ENCODE data around the gene MED27. TPM values are rescaled to one million over a fixed set of nuclear protein-coding genes. Genes with fewer than 3 reads are reported as not detected.

Gene MED27
- total RNA-seq, 2 donors from 2014 or later: 19.2 to 34.6 TPM

DNA sequence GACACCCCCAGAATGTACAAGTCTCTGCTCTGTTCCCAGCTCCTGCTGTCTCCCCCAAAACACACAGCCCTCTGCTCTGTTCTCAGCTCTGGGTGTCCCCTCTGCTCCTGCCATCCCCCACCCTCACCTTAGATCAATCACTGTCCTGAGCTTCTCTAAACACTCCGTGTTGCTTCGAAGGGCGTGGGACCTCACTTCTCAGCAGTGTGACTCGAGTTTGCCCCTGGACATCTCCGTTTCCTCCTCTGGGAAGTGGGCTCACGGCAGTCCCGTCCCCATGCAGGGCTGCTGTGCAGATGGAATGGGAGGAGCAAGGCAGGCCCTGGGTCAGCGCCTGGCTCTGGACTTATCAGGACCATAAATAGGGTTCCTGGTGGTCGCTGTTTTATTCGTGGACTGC is 241.8 kb downstream of the MED27 start:
- Mint-ChIP-seq H3K27ac (no peak overlapping the region), H3K9me3 (no peaks in the 10 kb centered on the region), H3K4me1 (peaks cover 10% of the 10 kb centered on the region), H3K36me3 (ENCODE audit: low read depth) (no peaks in the 10 kb centered on the region), H3K4me3 (peak overlapping the region; percentile 10), H3K27me3 (peaks cover 4% of the 10 kb centered on the region)
- no peak for ATAC-seq (replicated peaks)

DNA sequence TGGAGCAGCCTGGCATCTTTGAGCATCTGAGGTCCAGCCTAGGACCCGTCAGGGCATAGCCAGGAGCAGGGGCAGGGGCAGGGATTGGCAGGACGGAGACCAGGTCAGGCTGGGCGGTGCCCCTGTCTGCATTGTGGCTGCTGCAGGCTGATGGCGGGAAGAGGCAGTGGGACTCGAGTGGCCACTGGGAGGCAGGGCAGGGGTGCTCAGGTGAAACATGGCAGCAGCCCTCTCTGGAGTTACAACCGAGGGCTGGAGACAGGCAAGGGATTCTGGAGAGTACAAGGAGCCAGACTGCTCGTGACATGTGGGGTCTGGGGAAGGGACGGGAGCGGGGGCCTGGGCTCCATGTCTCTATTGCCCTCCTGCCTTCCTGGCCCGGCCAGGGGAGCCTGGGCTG is 242.4 kb downstream of the MED27 start:
- Mint-ChIP-seq H3K9me3 (no peaks in the 10 kb centered on the region), H3K27ac (no peak overlapping the region), H3K27me3 (peaks cover 4% of the 10 kb centered on the region), H3K4me3 (no peak overlapping the region), H3K36me3 (ENCODE audit: low read depth) (no peaks in the 10 kb centered on the region), H3K4me1 (peaks cover 10% of the 10 kb centered on the region)
- ATAC-seq (replicated peaks): no peak

GRCh38 chr9:131836607-131837315 is 242.9 kb downstream of the MED27 start:
- H3K27ac Mint-ChIP-seq: no peak overlapping the region
- no peak for ATAC-seq (replicated peaks)
- peaks cover 4% of the 10 kb centered on the region for H3K27me3 Mint-ChIP-seq
- H3K9me3 Mint-ChIP-seq: no peaks in the 10 kb centered on the region
- no peak overlapping the region for H3K4me3 Mint-ChIP-seq
- H3K36me3 Mint-ChIP-seq (ENCODE audit: low read depth): no peaks in the 10 kb centered on the region
- peaks cover 10% of the 10 kb centered on the region for H3K4me1 Mint-ChIP-seq

DNA sequence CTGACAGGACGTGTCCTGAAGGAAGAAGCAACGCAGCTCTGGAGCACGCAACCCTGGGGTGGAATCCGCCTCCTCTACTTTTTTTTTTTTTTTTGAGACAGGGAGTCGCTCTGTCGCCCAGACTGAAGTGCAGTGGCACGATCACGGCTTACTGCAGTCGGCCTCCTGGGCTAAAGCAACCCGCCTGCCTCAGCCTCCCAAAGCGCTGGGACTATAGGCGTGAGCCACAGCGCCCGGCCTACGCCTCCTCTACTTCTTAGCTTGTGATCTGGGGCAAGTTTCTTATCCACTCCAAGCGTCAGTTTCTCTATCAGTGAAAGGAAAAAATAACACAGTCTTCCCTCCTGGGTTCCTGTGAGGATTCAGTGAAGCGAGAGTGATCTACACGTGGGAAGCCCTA is 243.6 kb downstream of the MED27 start:
- no peak for ATAC-seq (replicated peaks)
- no peak overlapping the region for H3K27ac Mint-ChIP-seq

GRCh38 chr9:131835151-131835910 is 244.3 kb downstream of the MED27 start:
- Mint-ChIP-seq H3K36me3 (ENCODE audit: low read depth) (no peaks in the 10 kb centered on the region), H3K27ac (no peak overlapping the region), H3K4me1 (peaks cover 10% of the 10 kb centered on the region), H3K27me3 (peaks cover 4% of the 10 kb centered on the region), H3K4me3 (no peak overlapping the region), H3K9me3 (no peaks in the 10 kb centered on the region)
- no peak for ATAC-seq (replicated peaks)

More for the DNA sequence above, 243.6 kb downstream of the MED27 start:
- H3K4me3 Mint-ChIP-seq: no peak overlapping the region
- H3K36me3 Mint-ChIP-seq (ENCODE audit: low read depth): no peaks in the 10 kb centered on the region
- H3K27me3 Mint-ChIP-seq: peaks cover 4% of the 10 kb centered on the region
- H3K9me3 Mint-ChIP-seq: no peaks in the 10 kb centered on the region
- peaks cover 10% of the 10 kb centered on the region for H3K4me1 Mint-ChIP-seq

- Mint-ChIP-seq H3K9me3 (no peaks in the 10 kb centered on the region), H3K36me3 (ENCODE audit: low read depth) (no peaks in the 10 kb centered on the region), H3K27me3 (peaks cover 4% of the 10 kb centered on the region), H3K4me1 (peaks cover 6% of the 10 kb centered on the region), H3K27ac (no peak overlapping the region), H3K4me3 (no peak overlapping the region)
- ATAC-seq (replicated peaks): no peak
These were observed 244.9 kb downstream of the MED27 start for GRCh38 chr9:131834721-131835120.

GRCh38 chr9:131833906-131834305 is 245.8 kb downstream of the MED27 start:
- peak; percentile 79 for ATAC-seq (replicated peaks)
- Mint-ChIP-seq H3K9me3 (no peaks in the 10 kb centered on the region), H3K27ac (no peak overlapping the region), H3K4me1 (no peaks in the 10 kb centered on the region), H3K27me3 (peaks cover 4% of the 10 kb centered on the region), H3K4me3 (no peak overlapping the region), H3K36me3 (ENCODE audit: low read depth) (no peaks in the 10 kb centered on the region)

DNA sequence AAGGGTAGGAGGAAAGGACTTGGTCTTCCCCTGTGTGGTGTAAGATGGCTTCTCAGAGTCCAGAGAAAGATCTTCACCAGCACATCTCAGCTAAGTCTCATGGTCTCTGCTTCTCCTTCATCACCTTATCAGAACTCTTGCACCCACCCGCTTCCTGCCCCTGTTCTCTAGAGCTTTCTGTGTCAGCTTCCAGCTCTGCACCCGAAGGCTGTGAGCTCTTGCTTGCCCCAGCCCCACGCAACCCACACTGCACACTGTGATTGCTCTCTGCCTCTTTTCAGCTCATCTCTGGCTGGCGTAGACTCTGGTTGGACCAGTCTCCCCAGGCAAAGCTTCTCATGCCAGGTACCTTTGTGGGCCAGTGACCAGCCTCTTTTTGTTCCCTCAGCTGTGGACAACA is 246.6 kb downstream of the MED27 start:
- Mint-ChIP-seq H3K36me3 (ENCODE audit: low read depth) (no peaks in the 10 kb centered on the region), H3K4me3 (no peak overlapping the region), H3K4me1 (no peaks in the 10 kb centered on the region), H3K27me3 (peaks cover 4% of the 10 kb centered on the region), H3K9me3 (no peaks in the 10 kb centered on the region), H3K27ac (no peak overlapping the region)
- ATAC-seq (replicated peaks): no peak

DNA sequence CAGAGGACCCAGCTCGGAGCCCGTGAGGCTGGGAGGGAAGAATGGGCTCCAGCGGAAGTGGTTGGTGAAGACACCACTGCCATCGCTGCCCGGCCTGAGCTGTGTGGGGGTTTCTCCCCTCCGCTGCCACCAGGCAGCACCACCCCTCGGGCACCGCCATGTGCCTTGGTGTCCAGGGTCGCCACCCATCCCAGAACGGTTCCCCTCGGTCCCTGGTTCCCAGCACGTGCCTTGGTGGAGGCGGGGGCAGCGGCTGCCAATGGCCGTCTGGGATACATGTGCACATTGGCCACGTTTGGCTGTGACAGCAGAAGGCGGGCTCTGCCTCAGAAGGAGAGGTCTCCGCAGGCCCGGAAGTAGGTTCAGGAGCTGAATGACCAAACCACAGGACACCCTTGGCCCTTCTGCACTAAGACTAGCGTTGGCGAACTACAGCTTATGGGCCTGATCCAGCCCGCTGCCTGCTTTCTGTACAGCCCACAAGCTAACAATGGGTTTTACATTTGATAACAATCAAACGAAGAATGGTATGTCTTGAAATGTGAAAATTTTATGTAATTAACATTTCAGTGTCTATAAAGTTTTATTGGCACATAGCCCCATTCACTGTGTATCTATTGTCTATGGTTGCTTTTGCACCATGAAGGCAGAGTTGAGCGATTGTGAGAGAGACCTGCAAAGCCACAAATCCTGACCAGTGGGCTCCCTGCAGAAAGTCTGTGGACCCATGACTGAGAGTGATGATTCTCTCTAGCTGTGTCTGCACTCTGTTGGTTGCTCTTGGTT is 248.1 kb downstream of the MED27 start:
- no peak overlapping the region for H3K27ac Mint-ChIP-seq
- H3K27me3 Mint-ChIP-seq: no peaks in the 10 kb centered on the region
- no peak overlapping the region for H3K4me3 Mint-ChIP-seq
- ATAC-seq (replicated peaks): no peak
- no peaks in the 10 kb centered on the region for H3K4me1 Mint-ChIP-seq
- no peaks in the 10 kb centered on the region for H3K36me3 Mint-ChIP-seq (ENCODE audit: low read depth)
- no peaks in the 10 kb centered on the region for H3K9me3 Mint-ChIP-seq

GRCh38 chr9:131827821-131828369 is 251.8 kb downstream of the MED27 start:
- peaks cover 11% of the 10 kb centered on the region for H3K27me3 Mint-ChIP-seq
- H3K4me3 Mint-ChIP-seq: no peak overlapping the region
- H3K27ac Mint-ChIP-seq: no peak overlapping the region
- H3K36me3 Mint-ChIP-seq (ENCODE audit: low read depth): no peaks in the 10 kb centered on the region
- no peak for ATAC-seq (replicated peaks)
- no peaks in the 10 kb centered on the region for H3K4me1 Mint-ChIP-seq
- no peaks in the 10 kb centered on the region for H3K9me3 Mint-ChIP-seq

GRCh38 chr9:131826966-131827525 is 252.6 kb downstream of the MED27 start:
- H3K4me1 Mint-ChIP-seq: no peaks in the 10 kb centered on the region
- no peak overlapping the region for H3K4me3 Mint-ChIP-seq
- H3K27me3 Mint-ChIP-seq: peaks cover 11% of the 10 kb centered on the region
- H3K9me3 Mint-ChIP-seq: no peaks in the 10 kb centered on the region
- H3K36me3 Mint-ChIP-seq (ENCODE audit: low read depth): no peaks in the 10 kb centered on the region
- H3K27ac Mint-ChIP-seq: no peak overlapping the region
- peak; percentile 57 for ATAC-seq (replicated peaks)

DNA sequence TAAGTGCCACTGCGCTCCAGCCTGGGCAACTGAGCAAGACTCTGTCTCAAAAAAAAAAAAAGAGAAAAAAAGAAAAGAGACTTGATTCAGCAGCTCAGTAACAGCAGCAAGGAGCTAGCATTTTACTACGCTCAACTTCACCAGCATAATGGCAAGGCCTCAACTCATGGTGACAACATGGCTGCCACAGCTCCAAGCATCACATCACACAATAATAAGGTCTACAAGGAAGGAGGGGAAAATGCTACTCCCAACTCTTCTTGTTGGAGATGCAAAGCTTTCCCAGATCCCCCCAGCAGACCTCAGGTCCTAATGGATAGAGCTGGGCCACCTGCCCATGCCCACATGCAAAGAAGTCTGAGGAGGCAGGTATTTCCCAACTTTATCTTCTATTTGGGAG is 253.6 kb downstream of the MED27 start:
- no peak for ATAC-seq (replicated peaks)
- no peak overlapping the region for H3K4me3 Mint-ChIP-seq
- peaks cover 19% of the 10 kb centered on the region for H3K27me3 Mint-ChIP-seq
- H3K9me3 Mint-ChIP-seq: no peaks in the 10 kb centered on the region
- H3K4me1 Mint-ChIP-seq: no peaks in the 10 kb centered on the region
- no peak overlapping the region for H3K27ac Mint-ChIP-seq
- no peaks in the 10 kb centered on the region for H3K36me3 Mint-ChIP-seq (ENCODE audit: low read depth)

GRCh38 chr9:131824953-131825495 is 254.6 kb downstream of the MED27 start:
- ATAC-seq (replicated peaks): no peak
- Mint-ChIP-seq H3K9me3 (no peaks in the 10 kb centered on the region), H3K27ac (no peak overlapping the region), H3K36me3 (ENCODE audit: low read depth) (no peaks in the 10 kb centered on the region), H3K4me3 (no peak overlapping the region), H3K4me1 (no peaks in the 10 kb centered on the region), H3K27me3 (peaks cover 19% of the 10 kb centered on the region)

GRCh38 chr9:131824155-131824594 is 255.5 kb downstream of the MED27 start:
- Mint-ChIP-seq H3K4me3 (no peak overlapping the region), H3K9me3 (no peaks in the 10 kb centered on the region), H3K27me3 (peaks cover 19% of the 10 kb centered on the region)

More at GRCh38 chr9:131824155-131824594, 255.5 kb downstream of the MED27 start:
- ATAC-seq (replicated peaks): no peak
- Mint-ChIP-seq H3K27ac (no peak overlapping the region), H3K4me1 (no peaks in the 10 kb centered on the region), H3K36me3 (ENCODE audit: low read depth) (no peaks in the 10 kb centered on the region)

All from activated T-helper 17 cell treated with anti-CD3 and anti-CD28 coated beads, Interleukin-2, amount 50 U/mL, for 72 hours (primary cell).